Thyroid gland (tissue), 4 donors: ENCODE data around the gene IQGAP2.

ENCODE experiments used
- POLR2A ChIP-seq, 2 donors: fragments of 450-650 bp; IDR thresholded peaks; one replicate each; pipeline ENCODE4 v1.6.1; 2017; ENCODE audit warnings: antibody characterized with exemption in 2 of 2, mild to moderate bottlenecking in 2 of 2, moderate library complexity in 1 of 2
- TF ChIP-seq, protein P1 (sequence below), 6 experiments: fragments of 200-600 bp in 3 of 6; fragments of 450-650 bp in 3 of 6; sonication (generic) in 3 of 6; IDR thresholded peaks; one replicate each; pipeline ENCODE4 v1.5.1; 2016 to 2019; ENCODE audit warnings: antibody characterized with exemption in 6 of 6, mild to moderate bottlenecking in 2 of 6, inconsistent platforms in 1 of 6, moderate library complexity in 1 of 6

DNA sequence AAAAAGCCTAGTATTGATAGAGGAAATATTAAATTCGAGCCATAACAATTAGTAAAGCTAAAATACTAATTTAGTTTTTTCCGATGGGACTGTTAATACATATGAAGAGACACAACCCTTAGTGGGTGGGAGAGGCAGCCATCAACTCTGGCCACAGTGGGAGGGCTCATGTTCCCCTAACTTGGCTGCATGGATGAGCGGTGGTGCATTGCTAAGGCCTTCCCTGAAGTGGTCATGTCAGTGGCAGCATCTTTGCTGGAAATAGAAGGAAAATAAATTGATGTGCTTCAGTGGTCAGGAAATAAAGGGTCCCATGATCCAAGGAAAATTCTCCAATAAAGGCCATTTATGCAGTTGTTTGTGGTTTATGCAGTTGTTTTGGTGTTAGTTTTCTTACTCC, 254.0 kb downstream of the IQGAP2 start:
- TF ChIP-seq, protein P1, sequence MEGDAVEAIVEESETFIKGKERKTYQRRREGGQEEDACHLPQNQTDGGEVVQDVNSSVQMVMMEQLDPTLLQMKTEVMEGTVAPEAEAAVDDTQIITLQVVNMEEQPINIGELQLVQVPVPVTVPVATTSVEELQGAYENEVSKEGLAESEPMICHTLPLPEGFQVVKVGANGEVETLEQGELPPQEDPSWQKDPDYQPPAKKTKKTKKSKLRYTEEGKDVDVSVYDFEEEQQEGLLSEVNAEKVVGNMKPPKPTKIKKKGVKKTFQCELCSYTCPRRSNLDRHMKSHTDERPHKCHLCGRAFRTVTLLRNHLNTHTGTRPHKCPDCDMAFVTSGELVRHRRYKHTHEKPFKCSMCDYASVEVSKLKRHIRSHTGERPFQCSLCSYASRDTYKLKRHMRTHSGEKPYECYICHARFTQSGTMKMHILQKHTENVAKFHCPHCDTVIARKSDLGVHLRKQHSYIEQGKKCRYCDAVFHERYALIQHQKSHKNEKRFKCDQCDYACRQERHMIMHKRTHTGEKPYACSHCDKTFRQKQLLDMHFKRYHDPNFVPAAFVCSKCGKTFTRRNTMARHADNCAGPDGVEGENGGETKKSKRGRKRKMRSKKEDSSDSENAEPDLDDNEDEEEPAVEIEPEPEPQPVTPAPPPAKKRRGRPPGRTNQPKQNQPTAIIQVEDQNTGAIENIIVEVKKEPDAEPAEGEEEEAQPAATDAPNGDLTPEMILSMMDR (IDR thresholded peaks at IDR 0.05) = no peak
- no peak for TF ChIP-seq POLR2A (IDR thresholded peaks at IDR 0.05)
